ENCODE data around the gene PDHX.

GRCh38 chr11:35042224-35042623 is 125.8 kb downstream of the PDHX start:
- TF ChIP-seq CTCF (IDR thresholded peaks at IDR 0.05), result no peak
- TF ChIP-seq REST (IDR thresholded peaks at IDR 0.05; ENCODE audit: insufficient read depth in 1 of 2, low read depth in 2 of 2, low read length in 1 of 2), result no peak
- TF ChIP-seq TCF7L2 (IDR thresholded peaks at IDR 0.05; ENCODE audit: low read depth, low read length), result no peak
- no peak for TF ChIP-seq POLR2AphosphoS5 (IDR thresholded peaks at IDR 0.05; ENCODE audit: low read depth, low read length)

Data from Panc1 (cell line).